HCT116 (cell line): ENCODE results near the gene CLEC14A. TPM values are rescaled to one million over a fixed set of nuclear protein-coding genes. Genes with fewer than 3 reads are reported as not detected.

ENCODE experiments used
- ATAC-seq: fragments of 200-7000 bp; cut with Tn5 transposase; 2 replicates; pipeline ENCODE4 v1.9.1; 2020; ENCODE audit warnings: mild to moderate bottlenecking, moderate library complexity
- BruUV-seq: library from RNA; stranded (reverse); fragments of 400-500 nt; replicated peaks from 2 replicates; lab custom pipeline; 2021; lab: Mats Ljungman, UMichigan
- CTCF ChIA-PET: fragments of 300-600 bp; sonication (Branson Sonifier 250); formaldehyde crosslinking; loops from one replicate; lab custom pipeline; 2021; ENCODE audit warnings: antibody characterized with exemption; lab: Charles Lee
- POLR2A ChIA-PET: fragments of 300-600, 350-600 bp; sonication (Branson Sonifier 250); formaldehyde crosslinking; loops from one replicate; lab custom pipeline; 2021; ENCODE audit warnings: antibody characterized with exemption; lab: Charles Lee
- RAD21 ChIA-PET, 2 experiments: fragments of 300-600 bp; sonication (Branson Sonifier 250); formaldehyde crosslinking; loops; one replicate each; lab custom pipeline; 2023; ENCODE audit warnings: low total read pairs in 2 of 2; ENCODE audit not compliant: uncharacterized antibody in 2 of 2, unreplicated experiment in 2 of 2, low non-redundant PET in 1 of 2; lab: Charles Lee
- DNase-seq: peaks from one replicate; pipeline ENCODE4 v3.0.0-alpha.2; 2010; ENCODE audit warnings: low read depth, low spot score
- H2AFZ ChIP-seq: fragments of 200-600 bp; shearing (Covaris generic), sonication (generic); 2 replicates; pipeline ENCODE4 v1.6.1; 2017; ENCODE audit warnings: low read depth, mixed run types, mixed read lengths, antibody characterized with exemption, low read length; ENCODE audit not compliant: poor library complexity, severe bottlenecking
- H3K27ac ChIP-seq: 2 replicates; pipeline ENCODE4 v1.5.1; 2012; ENCODE audit warnings: low read depth, low read length
- H3K27me3 ChIP-seq: fragments of 200-600 bp; sonication (generic); 2 replicates; pipeline ENCODE4 v1.6.1; 2016; ENCODE audit warnings: mixed run types, low read length, mixed read lengths; ENCODE audit not compliant: insufficient read depth
- H3K36me3 ChIP-seq, 2 experiments: fragments of 200-500 bp in 1 of 2; fragments of 200-600 bp in 1 of 2; sonication (Bioruptor generic) in 1 of 2; sonication (generic) in 1 of 2; 2 replicates each; pipeline versions ENCODE4 v1.5.1 to v1.6.1; 2014 to 2016; ENCODE audit warnings: low read length in 2 of 2, inconsistent platforms in 1 of 2, mixed read lengths in 1 of 2, mixed run types in 1 of 2; ENCODE audit not compliant: insufficient read depth in 2 of 2, control insufficient read depth in 1 of 2
- H3K4me1 ChIP-seq, 2 experiments: fragments of 200-600 bp in 1 of 2; sonication (generic) in 1 of 2; 2 replicates each; pipeline versions ENCODE4 v1.5.1 to v1.6.1; 2012 to 2017; ENCODE audit warnings: low read length in 2 of 2, inconsistent platforms in 1 of 2, mild to moderate bottlenecking in 1 of 2, mixed read lengths in 1 of 2, mixed run types in 1 of 2, moderate library complexity in 1 of 2; ENCODE audit not compliant: insufficient read depth in 2 of 2, control insufficient read depth in 1 of 2
- H3K4me2 ChIP-seq: fragments of 200-600 bp; sonication (generic); 2 replicates; pipeline ENCODE4 v1.6.1; 2017; ENCODE audit warnings: mixed run types, low read length, mixed read lengths
- H3K4me3 ChIP-seq, 2 experiments: fragments of 200-600 bp in 1 of 2; sonication (generic) in 1 of 2; replicated peaks in 1 of 2; 2 replicates each; pipeline ENCODE4 v1.5.1; 2011 to 2016; ENCODE audit warnings: low read length in 2 of 2, control low read depth in 1 of 2, low read depth in 1 of 2, mild to moderate bottlenecking in 1 of 2, mixed read lengths in 1 of 2, mixed run types in 1 of 2
- H3K79me2 ChIP-seq: fragments of 200-600 bp; sonication (generic); 2 replicates; pipeline ENCODE4 v1.6.1; 2017; ENCODE audit warnings: mild to moderate bottlenecking, mixed run types, low read length, moderate library complexity, mixed read lengths; ENCODE audit not compliant: insufficient read depth
- H3K9ac ChIP-seq: fragments of 200-600 bp; sonication (generic); 2 replicates; pipeline ENCODE4 v1.6.1; 2016; ENCODE audit warnings: low read length, mixed read lengths
- H3K9me2 ChIP-seq: fragments of 200-600 bp; sonication (generic), shearing (Covaris generic); 2 replicates; pipeline ENCODE4 v1.6.1; 2017; ENCODE audit warnings: mixed run types, mild to moderate bottlenecking, moderate library complexity; ENCODE audit not compliant: insufficient read depth
- H3K9me3 ChIP-seq, 2 experiments: fragments of 200-500 bp in 1 of 2; fragments of 200-600 bp in 1 of 2; sonication (Bioruptor generic) in 1 of 2; sonication (generic) in 1 of 2; 2 replicates each; pipeline ENCODE4 v1.6.1; 2014 to 2017; ENCODE audit warnings: low read length in 2 of 2, mixed read lengths in 2 of 2, inconsistent platforms in 1 of 2, low read depth in 1 of 2, mild to moderate bottlenecking in 1 of 2, mixed run types in 1 of 2, moderate library complexity in 1 of 2; ENCODE audit not compliant: control insufficient read depth in 1 of 2, insufficient read depth in 1 of 2
- H4K20me1 ChIP-seq: fragments of 200-600 bp; sonication (generic), shearing (Covaris generic); 2 replicates; pipeline ENCODE4 v1.6.1; 2017; ENCODE audit warnings: mixed run types, mild to moderate bottlenecking, moderate library complexity; ENCODE audit not compliant: insufficient read depth
- CBX3 ChIP-seq: IDR thresholded peaks from 2 replicates; pipeline ENCODE4 v1.6.1; 2012; ENCODE audit warnings: low read depth
- CEBPB ChIP-seq: IDR thresholded peaks from 2 replicates; pipeline ENCODE4 v1.6.1; 2012; ENCODE audit warnings: low read depth
- ELF1 ChIP-seq: IDR thresholded peaks from 2 replicates; pipeline ENCODE4 v1.6.1; 2012; ENCODE audit warnings: low read depth, borderline replicate concordance
- EZH2 ChIP-seq: fragments of 200-600 bp; sonication (generic); IDR thresholded peaks from 2 replicates; pipeline ENCODE4 v1.6.1; 2017; ENCODE audit warnings: antibody characterized with exemption, mixed run types
- EZH2phosphoT487 ChIP-seq: fragments of 200-600 bp; IDR thresholded peaks from 2 replicates; pipeline ENCODE4 v1.6.1; 2018; ENCODE audit warnings: antibody characterized with exemption, borderline replicate concordance
- FOSL1 ChIP-seq: IDR thresholded peaks from 2 replicates; pipeline ENCODE4 v1.6.1; 2012; ENCODE audit warnings: low read depth
- JUND ChIP-seq: IDR thresholded peaks from 2 replicates; pipeline ENCODE4 v1.6.1; 2012
- POLR2A ChIP-seq: IDR thresholded peaks from 2 replicates; pipeline ENCODE4 v1.7.0; 2011; ENCODE audit warnings: borderline replicate concordance; ENCODE audit not compliant: insufficient read depth, insufficient read length; ENCODE audit errors: extremely low read depth
- POLR2AphosphoS5 ChIP-seq: IDR thresholded peaks from 2 replicates; pipeline ENCODE4 v1.6.1; 2011; ENCODE audit warnings: mild to moderate bottlenecking, low read depth, low read length, moderate library complexity
- RAD21 ChIP-seq: IDR thresholded peaks from 2 replicates; pipeline ENCODE4 v1.6.1; 2012; ENCODE audit warnings: low read depth, mild to moderate bottlenecking
- SRF ChIP-seq: IDR thresholded peaks from 2 replicates; pipeline ENCODE4 v1.6.1; 2012; ENCODE audit warnings: low read depth
- TCF7L2 ChIP-seq: IDR thresholded peaks from 2 replicates; pipeline ENCODE4 v1.7.0; 2011; ENCODE audit warnings: borderline replicate concordance, inconsistent platforms; ENCODE audit not compliant: insufficient read depth, insufficient read length; ENCODE audit errors: extremely low read depth
- YY1 ChIP-seq: IDR thresholded peaks from 2 replicates; pipeline ENCODE4 v1.6.1; 2011; ENCODE audit warnings: low read length, low read depth, moderate library complexity, mild to moderate bottlenecking; ENCODE audit not compliant: insufficient replicate concordance; ENCODE audit errors: extremely low read depth
- ZFX ChIP-seq: fragments of 450-650 bp; IDR thresholded peaks from 2 replicates; pipeline ENCODE4 v1.6.1; 2017
- ZNF274 ChIP-seq: fragments of 200-500 bp; sonication (Bioruptor generic); IDR thresholded peaks from 2 replicates; pipeline ENCODE4 v1.6.1; 2014; ENCODE audit warnings: mild to moderate bottlenecking, low read depth, low read length, inconsistent platforms
- intact Hi-C: fragments of 100-400 bp; cut with micrococcal nuclease; formaldehyde crosslinking; loops from 2 replicates; pipeline ENCODE4 v1.10.0; 2022
- total RNA-seq: library from RNA; stranded (reverse); gene quantifications from one replicate; pipeline ENCODE4 v1.2.1, GENCODE V29; 2021; ENCODE audit not compliant: unreplicated experiment
- TF ChIP-seq, protein P1 (sequence below): IDR thresholded peaks from 2 replicates; pipeline ENCODE4 v1.6.1; 2012
- TF ChIP-seq, protein P2 (sequence below): IDR thresholded peaks from 2 replicates; pipeline ENCODE4 v1.6.1; 2012; ENCODE audit warnings: low read depth
- TF ChIP-seq, protein P3 (sequence below): IDR thresholded peaks from 2 replicates; pipeline ENCODE4 v1.6.1; 2012
- TF ChIP-seq, protein P4 (sequence below), 3 experiments: fragments of 200-600 bp in 1 of 3; sonication (generic) in 1 of 3; IDR thresholded peaks in 2 of 3; conservative IDR thresholded peaks in 1 of 3; 2 replicates each; pipeline ENCODE4 v1.5.1; 2012 to 2017; ENCODE audit warnings: low read depth in 2 of 3, low read length in 2 of 3, antibody characterized with exemption in 1 of 3, borderline replicate concordance in 1 of 3, control low read depth in 1 of 3, mild to moderate bottlenecking in 1 of 3, mixed read lengths in 1 of 3, mixed run types in 1 of 3, moderate library complexity in 1 of 3; ENCODE audit not compliant: insufficient read depth in 1 of 3
- TF ChIP-seq, protein P5 (sequence below): IDR thresholded peaks from 2 replicates; pipeline ENCODE4 v1.6.1; 2011; ENCODE audit warnings: mild to moderate bottlenecking, low read length, moderate library complexity; ENCODE audit not compliant: insufficient replicate concordance; ENCODE audit errors: extremely low read depth

The CLEC14A gene
- total RNA-seq, 1 experiment from 2014 or later = 0.10 TPM

DNA sequence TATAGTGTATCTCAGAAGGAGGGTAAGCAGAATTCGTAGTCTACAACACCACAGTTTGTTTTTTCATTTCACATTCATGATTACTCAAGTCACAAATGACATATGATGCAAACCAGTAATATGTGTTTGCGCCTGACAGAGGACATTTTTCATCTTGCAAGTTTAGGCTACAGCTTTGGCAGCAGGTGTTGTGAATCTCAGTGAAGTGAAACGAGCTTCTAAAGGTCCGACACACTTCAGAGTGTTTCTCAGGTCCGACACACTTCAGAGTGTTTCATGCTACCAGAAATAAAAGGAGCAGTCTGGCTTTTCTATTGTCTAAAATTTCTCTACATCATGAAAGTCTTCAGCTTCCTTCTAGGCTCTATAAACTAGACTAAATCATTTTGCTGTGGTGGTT lies 22.7 kb downstream of the CLEC14A start:
- no TSS peak for BruUV-seq
- Histone ChIP-seq H2AFZ (no peak overlapping the region), H3K9me3 (no peaks in the 10 kb centered on the region), H3K4me3 (no peak overlapping the region), H3K27ac (no peak overlapping the region), H3K36me3 (no peaks in the 10 kb centered on the region), H4K20me1 (no peaks in the 10 kb centered on the region), H3K9me2 (no peaks in the 10 kb centered on the region), H3K79me2 (no peaks in the 10 kb centered on the region), H3K27me3 (no peaks in the 10 kb centered on the region), H3K9ac (no peak overlapping the region), H3K4me2 (no peak overlapping the region), H3K4me1 (no peaks in the 10 kb centered on the region)
- ChIA-PET CTCF (no interaction called here), RAD21 (no interaction called here), POLR2A (no interaction called here)
- ATAC-seq = no peak
- intact Hi-C loops = no loop called here
- no peak for DNase-seq
- TF ChIP-seq CBX3 (no peak), FOSL1 (no peak), POLR2AphosphoS5 (no peak), ELF1 (no peak), SRF (no peak), ZFX (no peak), CEBPB (no peak), TCF7L2 (no peak), YY1 (no peak), EZH2 (no peak), RAD21 (no peak), JUND (no peak), EZH2phosphoT487 (no peak), POLR2A (no peak), ZNF274 (no peak)
- TF ChIP-seq, protein P1, sequence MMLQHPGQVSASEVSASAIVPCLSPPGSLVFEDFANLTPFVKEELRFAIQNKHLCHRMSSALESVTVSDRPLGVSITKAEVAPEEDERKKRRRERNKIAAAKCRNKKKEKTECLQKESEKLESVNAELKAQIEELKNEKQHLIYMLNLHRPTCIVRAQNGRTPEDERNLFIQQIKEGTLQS = no peak
- TF ChIP-seq, protein P2, sequence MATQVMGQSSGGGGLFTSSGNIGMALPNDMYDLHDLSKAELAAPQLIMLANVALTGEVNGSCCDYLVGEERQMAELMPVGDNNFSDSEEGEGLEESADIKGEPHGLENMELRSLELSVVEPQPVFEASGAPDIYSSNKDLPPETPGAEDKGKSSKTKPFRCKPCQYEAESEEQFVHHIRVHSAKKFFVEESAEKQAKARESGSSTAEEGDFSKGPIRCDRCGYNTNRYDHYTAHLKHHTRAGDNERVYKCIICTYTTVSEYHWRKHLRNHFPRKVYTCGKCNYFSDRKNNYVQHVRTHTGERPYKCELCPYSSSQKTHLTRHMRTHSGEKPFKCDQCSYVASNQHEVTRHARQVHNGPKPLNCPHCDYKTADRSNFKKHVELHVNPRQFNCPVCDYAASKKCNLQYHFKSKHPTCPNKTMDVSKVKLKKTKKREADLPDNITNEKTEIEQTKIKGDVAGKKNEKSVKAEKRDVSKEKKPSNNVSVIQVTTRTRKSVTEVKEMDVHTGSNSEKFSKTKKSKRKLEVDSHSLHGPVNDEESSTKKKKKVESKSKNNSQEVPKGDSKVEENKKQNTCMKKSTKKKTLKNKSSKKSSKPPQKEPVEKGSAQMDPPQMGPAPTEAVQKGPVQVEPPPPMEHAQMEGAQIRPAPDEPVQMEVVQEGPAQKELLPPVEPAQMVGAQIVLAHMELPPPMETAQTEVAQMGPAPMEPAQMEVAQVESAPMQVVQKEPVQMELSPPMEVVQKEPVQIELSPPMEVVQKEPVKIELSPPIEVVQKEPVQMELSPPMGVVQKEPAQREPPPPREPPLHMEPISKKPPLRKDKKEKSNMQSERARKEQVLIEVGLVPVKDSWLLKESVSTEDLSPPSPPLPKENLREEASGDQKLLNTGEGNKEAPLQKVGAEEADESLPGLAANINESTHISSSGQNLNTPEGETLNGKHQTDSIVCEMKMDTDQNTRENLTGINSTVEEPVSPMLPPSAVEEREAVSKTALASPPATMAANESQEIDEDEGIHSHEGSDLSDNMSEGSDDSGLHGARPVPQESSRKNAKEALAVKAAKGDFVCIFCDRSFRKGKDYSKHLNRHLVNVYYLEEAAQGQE = no peak
- TF ChIP-seq, protein P3, sequence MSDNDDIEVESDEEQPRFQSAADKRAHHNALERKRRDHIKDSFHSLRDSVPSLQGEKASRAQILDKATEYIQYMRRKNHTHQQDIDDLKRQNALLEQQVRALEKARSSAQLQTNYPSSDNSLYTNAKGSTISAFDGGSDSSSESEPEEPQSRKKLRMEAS = no peak
- TF ChIP-seq, protein P4, sequence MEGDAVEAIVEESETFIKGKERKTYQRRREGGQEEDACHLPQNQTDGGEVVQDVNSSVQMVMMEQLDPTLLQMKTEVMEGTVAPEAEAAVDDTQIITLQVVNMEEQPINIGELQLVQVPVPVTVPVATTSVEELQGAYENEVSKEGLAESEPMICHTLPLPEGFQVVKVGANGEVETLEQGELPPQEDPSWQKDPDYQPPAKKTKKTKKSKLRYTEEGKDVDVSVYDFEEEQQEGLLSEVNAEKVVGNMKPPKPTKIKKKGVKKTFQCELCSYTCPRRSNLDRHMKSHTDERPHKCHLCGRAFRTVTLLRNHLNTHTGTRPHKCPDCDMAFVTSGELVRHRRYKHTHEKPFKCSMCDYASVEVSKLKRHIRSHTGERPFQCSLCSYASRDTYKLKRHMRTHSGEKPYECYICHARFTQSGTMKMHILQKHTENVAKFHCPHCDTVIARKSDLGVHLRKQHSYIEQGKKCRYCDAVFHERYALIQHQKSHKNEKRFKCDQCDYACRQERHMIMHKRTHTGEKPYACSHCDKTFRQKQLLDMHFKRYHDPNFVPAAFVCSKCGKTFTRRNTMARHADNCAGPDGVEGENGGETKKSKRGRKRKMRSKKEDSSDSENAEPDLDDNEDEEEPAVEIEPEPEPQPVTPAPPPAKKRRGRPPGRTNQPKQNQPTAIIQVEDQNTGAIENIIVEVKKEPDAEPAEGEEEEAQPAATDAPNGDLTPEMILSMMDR (IDR thresholded peaks at IDR 0.05 in 2 of 3, conservative IDR thresholded peaks at IDR 0.05 in 1 of 3; ENCODE audit: borderline replicate concordance in 1 of 3, insufficient read depth in 1 of 3, low read depth in 2 of 3, low read length in 2 of 3) = no peak
- TF ChIP-seq, protein P5, sequence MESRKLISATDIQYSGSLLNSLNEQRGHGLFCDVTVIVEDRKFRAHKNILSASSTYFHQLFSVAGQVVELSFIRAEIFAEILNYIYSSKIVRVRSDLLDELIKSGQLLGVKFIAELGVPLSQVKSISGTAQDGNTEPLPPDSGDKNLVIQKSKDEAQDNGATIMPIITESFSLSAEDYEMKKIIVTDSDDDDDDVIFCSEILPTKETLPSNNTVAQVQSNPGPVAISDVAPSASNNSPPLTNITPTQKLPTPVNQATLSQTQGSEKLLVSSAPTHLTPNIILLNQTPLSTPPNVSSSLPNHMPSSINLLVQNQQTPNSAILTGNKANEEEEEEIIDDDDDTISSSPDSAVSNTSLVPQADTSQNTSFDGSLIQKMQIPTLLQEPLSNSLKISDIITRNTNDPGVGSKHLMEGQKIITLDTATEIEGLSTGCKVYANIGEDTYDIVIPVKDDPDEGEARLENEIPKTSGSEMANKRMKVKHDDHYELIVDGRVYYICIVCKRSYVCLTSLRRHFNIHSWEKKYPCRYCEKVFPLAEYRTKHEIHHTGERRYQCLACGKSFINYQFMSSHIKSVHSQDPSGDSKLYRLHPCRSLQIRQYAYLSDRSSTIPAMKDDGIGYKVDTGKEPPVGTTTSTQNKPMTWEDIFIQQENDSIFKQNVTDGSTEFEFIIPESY = no peak
